PC-9 (cell line): ENCODE measurements around the gene RHEX.

Source experiments
- CTCF ChIP-seq: fragments of 200-600 bp; sonication (generic); conservative IDR thresholded peaks from 2 replicates; pipeline ENCODE4 v1.6.1; 2017; ENCODE audit warnings: mixed run types, antibody characterized with exemption, mild to moderate bottlenecking, moderate library complexity
- EZH2 ChIP-seq: fragments of 200-600 bp; sonication (generic); IDR thresholded peaks from 2 replicates; pipeline ENCODE4 v1.8.0; 2017; ENCODE audit warnings: antibody characterized with exemption, low read depth

- TF ChIP-seq CTCF (no peak), EZH2 (no peak)
Measured at GRCh38 chr1:206049293-206049692, 3.7 kb upstream of the RHEX start.
